Activated T-helper 2 cell treated with anti-CD3 and anti-CD28 coated beads, Interferon-gamma antibody, Interleukin-2, Interleukin-4, amounts not matched to agents 10 μg/mL and 5 μg/mL and 100 μg/mL, durations not matched to agents 14 hours and 24 hours and 36 hours (primary cell): ENCODE results near the gene KBTBD12. TPM values are rescaled to one million over a fixed set of nuclear protein-coding genes. Genes with fewer than 3 reads are reported as not detected.

ENCODE experiments used
- DNase-seq: peaks from one replicate; pipeline ENCODE4 v3.0.0; 2021; ENCODE audit warnings: low spot score
- H3K27ac Mint-ChIP-seq: one replicate; pipeline ENCODE4 v1.8.0; 2021; ENCODE audit warnings: mixed read lengths
- H3K27me3 Mint-ChIP-seq: one replicate; pipeline ENCODE4 v1.8.0; 2021; ENCODE audit warnings: low read depth, mixed read lengths
- H3K36me3 Mint-ChIP-seq: one replicate; pipeline ENCODE4 v1.8.0; 2021; ENCODE audit warnings: low read depth, mixed read lengths
- H3K4me1 Mint-ChIP-seq: one replicate; pipeline ENCODE4 v1.8.0; 2021; ENCODE audit warnings: low read depth, mixed read lengths
- H3K4me3 Mint-ChIP-seq: one replicate; pipeline ENCODE4 v1.8.0; 2021; ENCODE audit warnings: low read depth, mild to moderate bottlenecking, moderate library complexity, mixed read lengths
- H3K9me3 Mint-ChIP-seq: one replicate; pipeline ENCODE4 v1.8.0; 2021; ENCODE audit warnings: mixed read lengths
- intact Hi-C: fragments of 100-400 bp; cut with micrococcal nuclease; formaldehyde crosslinking; loops from one replicate; pipeline ENCODE4 v1.15.1; 2023
- total RNA-seq: library from RNA; stranded (reverse); gene quantifications from 2 replicates; pipeline ENCODE4 v1.2.3, GENCODE V29; 2022

Gene KBTBD12
- total RNA-seq, 1 donor from 2014 or later = 0.05 TPM

DNA sequence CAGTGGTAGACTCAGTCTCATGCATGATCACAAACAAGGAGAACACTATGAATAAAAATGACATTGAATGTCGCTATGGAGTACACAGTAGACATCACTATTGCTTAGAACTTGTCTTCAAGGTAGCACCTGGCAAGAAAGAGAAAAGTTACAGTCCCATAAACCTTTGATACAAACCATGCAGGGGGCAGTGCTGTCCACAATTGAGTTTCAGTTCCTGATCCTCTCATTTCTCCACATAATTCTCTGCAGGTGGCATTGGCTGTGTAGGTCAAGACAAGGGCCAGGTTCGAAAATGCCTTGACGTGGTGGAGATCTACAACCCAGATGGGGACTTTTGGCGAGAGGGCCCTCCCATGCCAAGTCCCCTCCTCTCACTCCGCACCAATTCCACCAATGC lies 47.9 kb downstream of the KBTBD12 start:
- Mint-ChIP-seq H3K4me3 (no peak overlapping the region), H3K9me3 (no peaks in the 10 kb centered on the region), H3K36me3 (no peaks in the 10 kb centered on the region), H3K27ac (no peak overlapping the region), H3K4me1 (no peaks in the 10 kb centered on the region), H3K27me3 (peaks cover 19% of the 10 kb centered on the region)
- intact Hi-C loops = no loop called here
- no peak for DNase-seq

DNA sequence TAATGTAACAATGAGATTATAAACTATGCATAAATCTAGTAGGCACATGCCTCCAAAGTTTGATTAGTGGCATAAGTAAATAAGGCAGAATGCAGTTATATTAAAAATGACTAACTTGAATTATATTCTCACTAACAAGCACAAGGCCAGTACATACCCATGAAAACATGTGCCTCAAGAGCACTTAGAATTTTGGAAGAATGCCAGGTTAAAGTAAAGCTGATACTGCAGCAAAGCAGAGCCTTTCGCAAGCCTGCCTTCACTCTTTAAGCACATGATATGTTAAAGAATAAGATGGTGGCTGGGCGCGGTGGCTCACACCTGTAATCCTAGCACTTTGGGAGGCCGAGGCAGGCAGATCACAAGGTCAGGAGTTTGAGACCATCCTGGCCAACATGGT lies 49.0 kb downstream of the KBTBD12 start:
- Mint-ChIP-seq H3K27ac (no peak overlapping the region), H3K4me3 (no peak overlapping the region), H3K4me1 (no peaks in the 10 kb centered on the region), H3K27me3 (peaks cover 26% of the 10 kb centered on the region), H3K36me3 (no peaks in the 10 kb centered on the region), H3K9me3 (no peaks in the 10 kb centered on the region)
- DNase-seq = no peak
- intact Hi-C loops = no loop called here

DNA sequence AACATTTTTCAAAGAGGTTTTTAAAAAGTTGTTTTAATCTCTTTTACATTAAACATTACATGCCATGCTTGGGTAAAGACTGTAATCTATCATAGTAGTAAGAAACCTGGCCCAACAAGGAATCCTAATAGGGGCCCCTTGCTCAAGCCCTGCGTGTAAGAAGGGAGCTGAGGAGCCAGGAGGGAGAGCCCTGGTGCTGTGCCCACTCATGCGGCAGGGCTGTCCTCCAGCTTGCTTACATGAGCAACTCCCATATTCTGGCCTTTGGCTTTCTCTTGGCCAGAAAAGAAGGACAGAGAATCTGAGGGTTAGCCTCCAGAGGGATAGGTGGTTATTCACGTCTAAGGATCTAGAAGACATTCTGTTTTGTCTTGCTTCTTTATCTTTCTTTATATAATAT lies 49.8 kb downstream of the KBTBD12 start:
- H3K36me3 Mint-ChIP-seq = no peaks in the 10 kb centered on the region
- intact Hi-C loops = no loop called here
- no peaks in the 10 kb centered on the region for H3K9me3 Mint-ChIP-seq
- H3K4me1 Mint-ChIP-seq = no peaks in the 10 kb centered on the region
- no peak overlapping the region for H3K4me3 Mint-ChIP-seq
- no peak overlapping the region for H3K27ac Mint-ChIP-seq
- DNase-seq = no peak
- peaks cover 28% of the 10 kb centered on the region for H3K27me3 Mint-ChIP-seq

DNA sequence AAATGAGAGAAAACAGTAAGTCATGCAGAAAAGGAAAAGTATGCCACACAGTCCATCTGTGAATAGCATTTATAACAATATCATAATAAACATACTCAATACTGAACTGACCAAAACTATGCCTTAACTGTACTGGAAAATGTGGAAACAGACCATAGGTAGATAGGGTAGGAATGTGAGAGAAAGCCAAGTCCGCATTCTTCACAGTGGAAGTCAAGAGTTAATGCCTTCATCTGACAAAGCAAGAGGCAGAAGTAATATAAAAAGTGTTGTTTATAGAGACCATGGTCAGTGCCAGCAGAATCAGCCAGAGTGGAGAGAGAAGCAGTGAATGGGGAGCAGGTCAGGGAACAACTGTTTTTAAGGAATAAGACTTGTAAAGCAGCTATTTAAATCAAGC lies 52.3 kb downstream of the KBTBD12 start:
- Mint-ChIP-seq H3K4me1 (no peaks in the 10 kb centered on the region), H3K27ac (no peak overlapping the region), H3K36me3 (no peaks in the 10 kb centered on the region), H3K9me3 (no peaks in the 10 kb centered on the region), H3K4me3 (no peak overlapping the region), H3K27me3 (peaks cover 38% of the 10 kb centered on the region)
- intact Hi-C loops = no loop called here
- DNase-seq = no peak

DNA sequence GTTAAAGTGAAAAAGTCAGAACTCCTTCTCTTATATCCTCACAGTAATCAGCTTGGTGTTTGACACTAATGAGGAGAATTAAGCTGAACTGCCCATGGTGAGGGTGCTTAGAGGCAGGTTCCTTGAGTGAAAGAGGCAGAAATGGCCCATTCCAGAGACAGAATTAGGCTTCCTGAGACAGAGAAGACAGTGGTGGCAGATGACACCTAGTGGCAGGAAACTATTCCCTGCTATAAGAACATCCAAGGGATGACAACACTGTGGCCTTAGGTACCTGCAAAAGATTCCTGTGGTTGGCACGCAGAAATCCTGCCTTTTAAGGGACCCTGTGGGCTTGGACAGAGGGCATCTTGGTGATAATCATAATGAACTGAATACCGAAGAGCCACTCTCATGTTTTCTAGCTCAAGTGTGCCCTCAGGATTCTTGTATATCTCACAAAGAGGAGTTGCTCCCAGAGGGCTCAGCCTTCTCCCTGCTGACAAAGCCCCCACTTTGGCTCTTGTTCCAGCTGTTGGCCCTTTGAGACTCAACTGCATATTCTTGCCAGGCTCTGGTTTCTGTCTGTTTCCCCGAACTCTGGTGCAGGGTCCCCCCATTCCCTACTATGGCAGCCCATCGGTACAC lies 56.0 kb downstream of the KBTBD12 start:
- Mint-ChIP-seq H3K4me3 (no peak overlapping the region), H3K9me3 (no peaks in the 10 kb centered on the region), H3K4me1 (no peaks in the 10 kb centered on the region), H3K27ac (no peak overlapping the region), H3K27me3 (peaks cover 46% of the 10 kb centered on the region), H3K36me3 (no peaks in the 10 kb centered on the region)
- DNase-seq = no peak
- intact Hi-C loops = loop anchor here (1.0 to 5.0 kb wide), 2 partner anchors 274 to 319 kb away; no protein-coding TSS in a partner anchor

DNA sequence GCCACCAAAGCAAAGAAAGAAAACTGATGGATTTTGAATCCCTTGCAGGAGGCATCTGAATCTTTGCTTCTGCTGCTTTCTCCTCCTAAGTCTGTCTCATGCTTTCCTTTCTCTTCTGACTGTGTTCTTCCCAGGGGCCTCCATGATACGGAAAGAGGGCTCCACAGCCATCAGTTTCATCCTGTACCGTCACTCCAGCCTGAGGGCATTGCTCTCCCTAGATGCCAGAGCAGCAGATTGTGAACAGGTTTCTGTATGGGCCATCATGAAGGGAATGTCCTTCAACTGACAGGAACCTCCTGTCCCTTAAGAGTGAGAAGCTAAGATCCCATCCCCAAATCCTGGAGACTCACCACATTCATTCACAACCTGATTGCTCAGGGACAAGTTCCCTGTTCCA lies 59.2 kb downstream of the KBTBD12 start:
- no peak overlapping the region for H3K4me3 Mint-ChIP-seq
- intact Hi-C loops = loop anchor here (5.0 kb wide), 1 partner anchor 277 kb away; no protein-coding TSS in a partner anchor
- no peak overlapping the region for H3K27ac Mint-ChIP-seq
- H3K9me3 Mint-ChIP-seq = no peaks in the 10 kb centered on the region
- DNase-seq = no peak
- H3K36me3 Mint-ChIP-seq = no peaks in the 10 kb centered on the region
- H3K4me1 Mint-ChIP-seq = no peaks in the 10 kb centered on the region
- peaks cover 42% of the 10 kb centered on the region for H3K27me3 Mint-ChIP-seq

DNA sequence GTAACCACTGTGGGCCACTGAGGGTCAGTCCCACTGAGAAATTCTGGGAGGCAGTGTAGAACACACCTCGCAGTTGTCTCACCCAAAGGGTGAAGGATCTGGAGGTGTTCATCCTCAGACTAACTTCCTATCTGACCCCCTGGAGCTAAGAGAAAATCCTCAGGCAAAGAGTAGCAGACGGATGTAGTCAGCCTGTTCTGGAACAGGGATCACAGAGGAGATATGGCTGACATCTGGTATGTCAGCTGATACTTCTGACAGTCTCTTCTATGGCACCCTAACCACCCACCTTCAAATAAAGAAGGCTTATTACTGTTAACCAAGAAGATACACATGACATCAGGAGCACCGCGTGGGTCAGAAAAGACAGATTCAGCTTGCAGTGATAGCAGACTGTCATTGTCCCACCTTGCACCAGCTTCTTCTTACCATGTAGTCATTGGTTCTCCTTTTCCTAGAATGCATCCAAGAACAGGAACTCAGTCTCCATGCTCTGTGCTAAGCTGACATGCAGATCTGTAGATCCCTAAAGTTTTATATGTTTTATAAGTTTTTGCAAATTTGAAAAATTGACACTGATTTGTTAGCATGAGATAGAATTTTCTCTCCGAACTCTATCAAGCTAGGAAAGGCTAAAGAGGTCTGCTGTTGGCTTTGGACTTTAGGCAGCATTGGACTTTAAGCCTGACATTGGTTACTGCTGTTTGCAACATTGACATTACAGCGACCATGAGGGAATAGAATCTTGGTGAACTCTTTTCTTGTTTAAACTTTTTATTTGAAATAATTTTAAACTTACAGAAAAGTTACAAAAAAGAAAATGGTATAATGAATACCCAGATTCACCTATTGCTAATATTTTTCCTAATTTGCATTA lies 60.4 kb downstream of the KBTBD12 start:
- no peak for DNase-seq
- H3K9me3 Mint-ChIP-seq = no peaks in the 10 kb centered on the region
- no peak overlapping the region for H3K27ac Mint-ChIP-seq
- H3K27me3 Mint-ChIP-seq = peaks cover 39% of the 10 kb centered on the region
- no peak overlapping the region for H3K4me3 Mint-ChIP-seq
- H3K4me1 Mint-ChIP-seq = no peaks in the 10 kb centered on the region
- H3K36me3 Mint-ChIP-seq = no peaks in the 10 kb centered on the region
- intact Hi-C loops = no loop called here

DNA sequence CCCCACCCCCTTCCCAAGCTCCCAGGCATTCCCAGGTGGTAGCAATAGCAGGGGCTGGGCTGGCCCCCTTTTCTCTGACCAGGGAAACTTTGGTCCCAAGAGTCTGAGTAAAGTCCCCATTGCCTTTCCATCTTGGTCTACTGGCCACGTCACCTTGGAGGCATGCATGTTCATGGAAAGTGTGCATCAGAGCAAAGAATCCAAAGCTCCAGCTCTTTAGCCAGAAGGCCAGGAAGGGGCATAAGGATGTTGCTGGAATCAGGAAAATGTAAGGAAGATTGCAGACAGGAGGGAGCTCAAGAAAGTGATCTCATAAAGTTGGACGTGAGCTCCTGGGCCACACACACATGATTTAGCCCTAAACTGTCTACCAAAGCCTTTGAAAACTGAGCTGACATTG lies 63.6 kb downstream of the KBTBD12 start:
- DNase-seq = no peak

DNA sequence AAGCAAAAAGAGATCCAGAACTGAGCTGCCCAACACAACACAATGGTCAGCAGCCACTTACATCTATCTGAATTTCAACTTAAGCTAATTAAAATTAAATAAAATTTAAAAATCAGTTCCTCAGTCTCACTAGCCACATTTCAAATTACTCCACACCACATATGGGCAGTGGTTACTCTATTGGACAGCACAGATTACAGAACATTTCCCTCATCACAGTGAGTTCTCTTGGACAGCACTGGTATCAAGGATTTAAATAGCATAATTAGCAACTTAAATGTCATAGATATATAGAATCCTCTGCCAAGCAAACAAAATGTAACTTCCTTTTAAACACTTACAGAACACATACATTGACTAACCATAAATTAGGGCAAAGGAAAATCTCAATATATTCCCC lies 64.4 kb downstream of the KBTBD12 start:
- H3K4me1 Mint-ChIP-seq = no peaks in the 10 kb centered on the region
- DNase-seq = no peak
- H3K27ac Mint-ChIP-seq = no peak overlapping the region
- H3K36me3 Mint-ChIP-seq = no peaks in the 10 kb centered on the region
- H3K9me3 Mint-ChIP-seq = no peaks in the 10 kb centered on the region
- H3K4me3 Mint-ChIP-seq = no peak overlapping the region
- intact Hi-C loops = no loop called here
- H3K27me3 Mint-ChIP-seq = peaks cover 18% of the 10 kb centered on the region

More for the DNA sequence above, 63.6 kb downstream of the KBTBD12 start:
- no peaks in the 10 kb centered on the region for H3K9me3 Mint-ChIP-seq
- no peak overlapping the region for H3K4me3 Mint-ChIP-seq
- no peak overlapping the region for H3K27ac Mint-ChIP-seq
- H3K27me3 Mint-ChIP-seq = peaks cover 20% of the 10 kb centered on the region
- H3K36me3 Mint-ChIP-seq = no peaks in the 10 kb centered on the region
- intact Hi-C loops = no loop called here
- no peaks in the 10 kb centered on the region for H3K4me1 Mint-ChIP-seq

DNA sequence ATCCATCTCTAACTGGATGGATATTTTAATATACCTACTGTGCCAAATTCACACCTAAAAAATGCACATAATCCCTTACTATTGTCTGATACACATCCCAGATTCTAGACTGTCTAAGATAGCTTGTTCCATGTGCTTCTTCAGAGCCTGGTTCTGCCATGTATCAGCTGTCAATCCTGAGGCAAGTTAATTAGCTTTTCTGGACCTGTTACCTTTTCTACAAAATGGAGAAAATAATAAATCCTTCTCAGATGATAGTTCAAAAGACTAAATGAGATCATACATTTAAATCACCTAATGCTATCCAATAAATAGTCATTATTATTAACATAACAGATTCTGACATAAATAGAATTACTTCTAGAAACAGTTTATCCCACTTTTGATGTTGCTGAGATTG lies 66.1 kb downstream of the KBTBD12 start:
- no peaks in the 10 kb centered on the region for H3K9me3 Mint-ChIP-seq
- H3K4me3 Mint-ChIP-seq = no peak overlapping the region
- DNase-seq = no peak
- H3K27me3 Mint-ChIP-seq = peaks cover 18% of the 10 kb centered on the region
- intact Hi-C loops = no loop called here
- no peaks in the 10 kb centered on the region for H3K36me3 Mint-ChIP-seq
- no peak overlapping the region for H3K27ac Mint-ChIP-seq
- no peaks in the 10 kb centered on the region for H3K4me1 Mint-ChIP-seq

DNA sequence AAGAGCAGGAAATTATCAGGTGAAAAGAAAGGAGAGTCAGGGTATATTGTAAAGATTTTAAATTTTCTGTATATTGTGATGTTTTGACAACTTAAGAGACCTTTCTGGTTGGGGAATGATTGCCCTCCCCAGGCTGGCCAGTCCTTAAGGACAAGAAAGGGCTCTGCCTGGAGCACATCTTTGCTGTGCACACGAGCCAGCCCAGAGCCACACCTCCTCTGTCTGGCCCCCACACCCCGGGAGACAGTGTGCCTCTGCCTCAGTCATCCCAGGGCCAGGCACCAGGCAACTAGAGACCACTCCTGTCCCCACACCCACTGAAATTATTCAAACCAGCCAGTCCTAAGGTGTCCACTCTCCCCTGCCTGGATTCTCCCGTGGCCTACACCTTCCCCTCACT lies 67.1 kb downstream of the KBTBD12 start:
- intact Hi-C loops = no loop called here
- DNase-seq = no peak
- H3K9me3 Mint-ChIP-seq = no peaks in the 10 kb centered on the region
- no peak overlapping the region for H3K4me3 Mint-ChIP-seq
- H3K27ac Mint-ChIP-seq = no peak overlapping the region
- H3K4me1 Mint-ChIP-seq = no peaks in the 10 kb centered on the region
- no peaks in the 10 kb centered on the region for H3K36me3 Mint-ChIP-seq
- H3K27me3 Mint-ChIP-seq = peaks cover 9% of the 10 kb centered on the region

DNA sequence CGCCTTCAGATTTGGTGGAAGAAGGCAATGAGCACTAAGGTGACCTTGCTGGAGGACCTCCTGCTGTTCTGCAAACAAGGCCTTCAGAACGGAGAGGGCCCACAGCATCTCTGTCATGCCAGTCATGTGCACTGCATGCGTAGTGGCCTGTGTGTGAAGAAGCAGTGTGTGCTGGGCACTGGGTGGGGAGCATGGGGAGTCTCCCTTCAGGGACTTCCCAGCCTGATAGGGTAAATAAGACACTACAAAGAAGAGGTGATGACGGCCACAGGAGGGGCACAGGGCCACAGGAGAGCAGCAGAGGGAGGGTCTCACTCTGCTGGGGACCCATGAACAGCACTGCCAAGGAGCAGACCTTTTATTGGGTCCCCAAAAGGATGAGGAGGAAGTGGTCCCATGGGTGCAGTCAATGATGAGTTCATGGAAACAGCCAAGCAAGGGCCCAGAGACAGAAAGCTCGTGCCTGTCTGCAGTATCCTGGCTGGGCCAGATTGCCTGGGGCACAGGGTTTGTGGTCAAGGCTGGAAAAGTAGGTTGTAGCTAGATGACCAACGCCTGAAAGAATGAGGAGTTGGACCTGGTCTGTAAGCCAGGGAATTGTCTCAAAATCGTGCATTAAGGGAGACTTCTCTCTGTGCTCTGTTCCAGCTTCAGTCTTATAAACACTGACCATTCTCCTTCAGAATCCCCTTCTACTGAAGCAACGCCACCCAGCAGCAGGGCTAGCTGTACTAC lies 69.4 kb downstream of the KBTBD12 start:
- no peak overlapping the region for H3K27ac Mint-ChIP-seq
- H3K4me1 Mint-ChIP-seq = no peaks in the 10 kb centered on the region
- H3K4me3 Mint-ChIP-seq = no peak overlapping the region
- no peak for DNase-seq
- H3K27me3 Mint-ChIP-seq = no peaks in the 10 kb centered on the region
- intact Hi-C loops = no loop called here
- H3K36me3 Mint-ChIP-seq = no peaks in the 10 kb centered on the region
- H3K9me3 Mint-ChIP-seq = no peaks in the 10 kb centered on the region

DNA sequence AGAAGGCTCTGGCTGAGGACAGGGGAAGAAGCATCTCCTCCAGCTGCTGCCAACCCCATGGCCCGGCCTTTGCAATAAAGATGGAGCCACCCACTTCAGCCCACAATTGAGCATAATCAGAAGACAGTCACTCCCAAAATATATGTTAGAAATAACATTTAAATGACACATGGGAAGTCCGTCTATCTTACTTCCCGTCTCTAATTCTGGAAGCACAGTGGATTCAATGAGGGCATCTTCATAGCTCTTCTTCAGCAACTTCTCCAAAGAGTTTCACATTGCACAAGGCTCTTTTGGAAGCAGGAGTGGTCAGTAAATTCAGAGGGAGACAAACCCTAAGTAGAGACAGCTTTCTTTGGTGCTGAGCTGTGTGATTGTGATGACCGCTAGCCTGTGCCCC lies 70.2 kb downstream of the KBTBD12 start:
- intact Hi-C loops = no loop called here
- Mint-ChIP-seq H3K4me3 (no peak overlapping the region), H3K4me1 (no peaks in the 10 kb centered on the region), H3K27ac (no peak overlapping the region), H3K27me3 (no peaks in the 10 kb centered on the region), H3K36me3 (no peaks in the 10 kb centered on the region), H3K9me3 (no peaks in the 10 kb centered on the region)
- DNase-seq = no peak
